ENCODE measurements around the gene GXYLT2.

Gene GXYLT2

GRCh38 chr3:72973786-72974185 is 85.9 kb downstream of the GXYLT2 start:
- TF ChIP-seq POLR2AphosphoS5 (IDR thresholded peaks at IDR 0.05; ENCODE audit: low read depth, low read length) (no peak), FOXP2 (optimal IDR thresholded peaks at IDR 0.05; ENCODE audit: borderline replicate concordance, extremely low read depth, extremely low read length, insufficient read depth) (no peak), SIN3A (IDR thresholded peaks at IDR 0.05; ENCODE audit: borderline replicate concordance, insufficient read depth, low read length) (no peak), TAF1 (IDR thresholded peaks at IDR 0.05; ENCODE audit: borderline replicate concordance, insufficient read depth, low read length) (no peak)
- TF ChIP-seq, protein P1, sequence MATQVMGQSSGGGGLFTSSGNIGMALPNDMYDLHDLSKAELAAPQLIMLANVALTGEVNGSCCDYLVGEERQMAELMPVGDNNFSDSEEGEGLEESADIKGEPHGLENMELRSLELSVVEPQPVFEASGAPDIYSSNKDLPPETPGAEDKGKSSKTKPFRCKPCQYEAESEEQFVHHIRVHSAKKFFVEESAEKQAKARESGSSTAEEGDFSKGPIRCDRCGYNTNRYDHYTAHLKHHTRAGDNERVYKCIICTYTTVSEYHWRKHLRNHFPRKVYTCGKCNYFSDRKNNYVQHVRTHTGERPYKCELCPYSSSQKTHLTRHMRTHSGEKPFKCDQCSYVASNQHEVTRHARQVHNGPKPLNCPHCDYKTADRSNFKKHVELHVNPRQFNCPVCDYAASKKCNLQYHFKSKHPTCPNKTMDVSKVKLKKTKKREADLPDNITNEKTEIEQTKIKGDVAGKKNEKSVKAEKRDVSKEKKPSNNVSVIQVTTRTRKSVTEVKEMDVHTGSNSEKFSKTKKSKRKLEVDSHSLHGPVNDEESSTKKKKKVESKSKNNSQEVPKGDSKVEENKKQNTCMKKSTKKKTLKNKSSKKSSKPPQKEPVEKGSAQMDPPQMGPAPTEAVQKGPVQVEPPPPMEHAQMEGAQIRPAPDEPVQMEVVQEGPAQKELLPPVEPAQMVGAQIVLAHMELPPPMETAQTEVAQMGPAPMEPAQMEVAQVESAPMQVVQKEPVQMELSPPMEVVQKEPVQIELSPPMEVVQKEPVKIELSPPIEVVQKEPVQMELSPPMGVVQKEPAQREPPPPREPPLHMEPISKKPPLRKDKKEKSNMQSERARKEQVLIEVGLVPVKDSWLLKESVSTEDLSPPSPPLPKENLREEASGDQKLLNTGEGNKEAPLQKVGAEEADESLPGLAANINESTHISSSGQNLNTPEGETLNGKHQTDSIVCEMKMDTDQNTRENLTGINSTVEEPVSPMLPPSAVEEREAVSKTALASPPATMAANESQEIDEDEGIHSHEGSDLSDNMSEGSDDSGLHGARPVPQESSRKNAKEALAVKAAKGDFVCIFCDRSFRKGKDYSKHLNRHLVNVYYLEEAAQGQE (IDR thresholded peaks at IDR 0.05; ENCODE audit: insufficient read depth in 1 of 2, low read depth in 2 of 2, low read length in 2 of 2): no peak

DNA sequence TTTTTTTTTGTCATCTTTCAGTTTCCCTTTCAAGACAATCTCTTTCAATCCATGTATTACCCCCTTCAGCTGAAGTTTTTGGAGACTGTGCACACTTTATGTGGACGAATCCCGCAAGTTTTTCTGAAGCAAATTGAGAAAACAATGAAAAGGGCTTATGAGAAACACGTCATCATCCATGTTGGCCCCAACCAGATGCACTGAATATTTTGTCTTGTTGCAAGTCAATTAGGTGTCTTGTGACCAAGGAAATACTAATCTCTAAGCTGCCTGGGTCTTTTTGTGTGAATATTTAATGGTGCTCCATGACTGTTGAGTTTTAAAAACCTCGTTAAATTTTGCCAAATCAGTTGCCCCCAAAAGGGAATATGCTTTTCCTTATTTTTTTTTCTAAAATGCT is 87.1 kb downstream of the GXYLT2 start:
- no peak for TF ChIP-seq TAF1 (IDR thresholded peaks at IDR 0.05; ENCODE audit: borderline replicate concordance, insufficient read depth, low read length)

DNA sequence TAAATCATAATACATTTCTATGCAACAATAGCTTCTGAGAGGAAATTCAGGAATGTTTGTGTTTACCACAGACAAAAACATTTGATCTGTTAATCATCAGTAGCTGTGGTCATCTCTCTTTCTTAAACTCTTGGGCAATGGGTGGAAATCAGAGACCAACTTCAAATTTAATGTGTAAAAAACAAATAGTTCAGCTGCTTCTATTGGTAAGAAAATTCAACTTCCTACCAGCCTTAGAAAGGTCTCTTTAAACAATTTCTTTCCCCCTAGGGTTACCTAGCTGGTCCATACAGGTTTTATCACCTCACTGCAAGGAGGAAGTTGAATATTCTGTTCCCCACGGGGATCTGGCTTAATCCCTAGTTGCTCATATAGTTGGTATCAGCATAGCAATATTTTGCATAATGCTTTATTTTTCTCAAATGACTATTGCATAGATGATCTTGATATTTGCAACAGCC is 88.5 kb downstream of the GXYLT2 start:
- TF ChIP-seq, protein P1 (IDR thresholded peaks at IDR 0.05; ENCODE audit: insufficient read depth in 1 of 2, low read depth in 2 of 2, low read length in 2 of 2): no peak
- TF ChIP-seq FOXP2 (optimal IDR thresholded peaks at IDR 0.05; ENCODE audit: borderline replicate concordance, extremely low read depth, extremely low read length, insufficient read depth) (no peak), SIN3A (IDR thresholded peaks at IDR 0.05; ENCODE audit: borderline replicate concordance, insufficient read depth, low read length) (no peak), POLR2AphosphoS5 (IDR thresholded peaks at IDR 0.05; ENCODE audit: low read depth, low read length) (no peak), TAF1 (IDR thresholded peaks at IDR 0.05; ENCODE audit: borderline replicate concordance, insufficient read depth, low read length) (no peak)

DNA sequence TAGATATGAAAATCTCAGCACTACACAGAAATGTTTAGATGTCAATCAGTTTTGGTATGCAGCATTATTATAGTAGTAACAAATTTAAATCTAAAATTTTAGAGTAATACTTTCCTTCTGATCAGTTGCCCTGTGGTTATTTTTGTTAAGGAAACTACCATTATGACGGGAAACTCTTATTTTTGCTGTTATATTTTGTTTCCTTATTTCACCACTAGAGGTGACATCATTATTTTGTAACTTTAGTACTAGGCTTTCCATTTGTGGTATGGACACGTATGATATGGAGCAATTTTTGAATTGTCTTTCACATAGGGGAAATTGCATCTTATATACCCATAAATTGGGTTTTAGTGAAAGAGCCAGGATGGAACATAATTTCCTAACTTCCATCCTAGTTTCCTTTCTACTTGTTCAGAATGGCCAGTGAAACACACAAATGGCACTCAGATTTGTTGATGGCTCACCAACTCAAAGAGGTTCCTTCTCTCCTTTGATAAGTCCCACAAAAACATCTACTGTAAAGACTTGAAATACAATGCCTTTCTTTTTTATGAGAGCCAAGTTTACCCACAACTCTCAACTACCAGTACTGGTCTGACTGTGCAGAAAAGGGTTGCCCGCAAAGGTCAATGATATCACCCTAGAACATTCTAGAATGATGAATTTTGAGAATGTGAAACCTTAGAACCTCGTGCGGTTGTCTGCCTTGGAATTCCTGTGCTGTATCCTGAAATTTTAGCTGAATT is 89.4 kb downstream of the GXYLT2 start:
- TF ChIP-seq FOXP2 (optimal IDR thresholded peaks at IDR 0.05; ENCODE audit: borderline replicate concordance, extremely low read depth, extremely low read length, insufficient read depth) (no peak), POLR2AphosphoS5 (IDR thresholded peaks at IDR 0.05; ENCODE audit: low read depth, low read length) (no peak), SIN3A (IDR thresholded peaks at IDR 0.05; ENCODE audit: borderline replicate concordance, insufficient read depth, low read length) (no peak), TAF1 (IDR thresholded peaks at IDR 0.05; ENCODE audit: borderline replicate concordance, insufficient read depth, low read length) (no peak)
- TF ChIP-seq, protein P1 (IDR thresholded peaks at IDR 0.05; ENCODE audit: insufficient read depth in 1 of 2, low read depth in 2 of 2, low read length in 2 of 2): no peak

DNA sequence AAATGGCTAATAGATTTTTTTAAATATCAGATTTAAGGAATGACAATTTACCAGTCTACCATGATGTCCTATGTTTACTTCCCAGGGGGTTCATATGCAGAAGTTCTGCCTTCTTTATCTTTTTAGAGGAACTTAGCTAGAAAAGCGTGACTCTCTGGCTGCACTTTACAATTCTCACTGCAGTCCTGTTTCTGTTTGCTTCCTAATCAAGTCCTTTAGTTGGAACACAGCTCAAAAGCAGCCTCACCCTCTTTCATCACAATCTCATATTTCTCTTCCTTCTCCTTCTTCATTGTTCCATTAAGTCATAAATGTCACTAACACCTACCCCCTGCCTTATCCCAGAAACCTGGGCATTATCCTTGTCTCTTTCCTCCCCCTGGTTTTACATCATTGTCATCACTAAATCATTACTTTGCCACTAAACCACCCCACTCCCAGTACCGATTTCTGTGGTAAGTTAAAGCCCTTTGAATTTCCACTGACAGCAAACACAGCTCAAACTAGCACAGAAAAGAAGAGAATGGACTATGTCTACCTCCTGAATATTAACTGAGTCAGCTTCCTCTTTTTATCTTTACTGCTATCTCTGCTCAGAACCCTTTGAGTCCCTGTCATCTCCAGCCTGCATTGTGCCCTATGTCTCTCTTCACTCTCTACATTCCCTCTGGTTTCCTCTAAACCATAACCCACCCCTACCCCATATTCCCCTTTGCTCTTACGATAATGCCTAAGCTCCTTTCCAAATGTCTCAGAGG is 94.9 kb downstream of the GXYLT2 start:
- TF ChIP-seq POLR2AphosphoS5 (IDR thresholded peaks at IDR 0.05; ENCODE audit: low read depth, low read length) (no peak), FOXP2 (optimal IDR thresholded peaks at IDR 0.05; ENCODE audit: borderline replicate concordance, extremely low read depth, extremely low read length, insufficient read depth) (no peak), SIN3A (IDR thresholded peaks at IDR 0.05; ENCODE audit: borderline replicate concordance, insufficient read depth, low read length) (no peak), TAF1 (IDR thresholded peaks at IDR 0.05; ENCODE audit: borderline replicate concordance, insufficient read depth, low read length) (no peak)
- TF ChIP-seq, protein P1 (IDR thresholded peaks at IDR 0.05; ENCODE audit: insufficient read depth in 1 of 2, low read depth in 2 of 2, low read length in 2 of 2): no peak
